Bronchial epithelial cell (primary cell): ENCODE data around the gene SEMA3C. TPM values are rescaled to one million over a fixed set of nuclear protein-coding genes. Genes with fewer than 3 reads are reported as not detected.

Source experiments
- DNase-seq: peaks from one replicate; pipeline ENCODE4 v3.0.0-alpha.2; 2010; ENCODE audit warnings: low read depth
- FAIRE-seq: peaks from 2 replicates; lab custom pipeline; 2011; peaks lifted over from hg19 to GRCh38; lab: Jason Lieb, UNC
- H3K27me3 ChIP-seq: 2 replicates; pipeline ENCODE4 v1.5.1; 2011; ENCODE audit warnings: low read length; ENCODE audit not compliant: control insufficient read depth, insufficient read depth
- H3K36me3 ChIP-seq: 2 replicates; pipeline ENCODE4 v1.5.1; 2011; ENCODE audit warnings: low read length; ENCODE audit not compliant: control insufficient read depth, insufficient read depth
- H3K4me3 ChIP-seq: 2 replicates; pipeline ENCODE4 v1.5.1; 2011; ENCODE audit warnings: mild to moderate bottlenecking, low read depth, low read length, control low read depth
- CTCF ChIP-seq: IDR thresholded peaks from 2 replicates; pipeline ENCODE4 v1.5.1; 2011; ENCODE audit warnings: mild to moderate bottlenecking, moderate library complexity, low read length, control low read depth, inconsistent platforms; ENCODE audit not compliant: insufficient read depth, severe bottlenecking
- total RNA-seq: library from RNA; depleted of rRNA; stranded (reverse); fragments of >200 nt; gene quantifications from 2 replicates; pipeline ENCODE4 v1.2.1, GENCODE V29; 2014

SEMA3C gene
- total RNA-seq, 1 donor from 2014 or later: 178 TPM

- Histone ChIP-seq H3K4me3 (no peak overlapping the region), H3K36me3 (no peaks in the 10 kb centered on the region), H3K27me3 (no peaks in the 10 kb centered on the region)
- peak; percentile 99 for FAIRE-seq
- no peak for TF ChIP-seq CTCF
- DNase-seq: peak; percentile 99
Measured at GRCh38 chr7:80722616-80723195, 196.1 kb downstream of the SEMA3C start.

GRCh38 chr7:80721883-80722615 is 196.8 kb downstream of the SEMA3C start:
- peak; percentile 90 for DNase-seq
- FAIRE-seq: no peak
- Histone ChIP-seq H3K27me3 (no peaks in the 10 kb centered on the region), H3K4me3 (no peak overlapping the region), H3K36me3 (no peaks in the 10 kb centered on the region)
- no peak for TF ChIP-seq CTCF

- TF ChIP-seq CTCF: no peak
- H3K4me3 ChIP-seq: no peak overlapping the region
- DNase-seq (no peak), FAIRE-seq (no peak)
- no peaks in the 10 kb centered on the region for H3K27me3 ChIP-seq
- no peaks in the 10 kb centered on the region for H3K36me3 ChIP-seq
Measured at GRCh38 chr7:80720146-80720545, 198.7 kb downstream of the SEMA3C start.

GRCh38 chr7:80719261-80719660 is 199.6 kb downstream of the SEMA3C start:
- no peaks in the 10 kb centered on the region for H3K36me3 ChIP-seq
- no peak for FAIRE-seq
- peak; percentile 68 for DNase-seq

GRCh38 chr7:80711531-80711930 is 207.3 kb downstream of the SEMA3C start:
- peak; percentile 50 for DNase-seq
- H3K27me3 ChIP-seq: no peaks in the 10 kb centered on the region

More at GRCh38 chr7:80719261-80719660, 199.6 kb downstream of the SEMA3C start:
- no peak for TF ChIP-seq CTCF
- Histone ChIP-seq H3K27me3 (no peaks in the 10 kb centered on the region), H3K4me3 (no peak overlapping the region)

More at GRCh38 chr7:80711531-80711930, 207.3 kb downstream of the SEMA3C start:
- no peak for FAIRE-seq
- TF ChIP-seq CTCF: no peak
- H3K4me3 ChIP-seq: no peak overlapping the region
- H3K36me3 ChIP-seq: no peaks in the 10 kb centered on the region
